HG03139 (cell line): ENCODE results near the gene C4B.

ENCODE experiments used
- ATAC-seq: cut with Tn5 transposase; IDR thresholded peaks from one replicate; pipeline ENCODE4 v1.9.1; 2021; ENCODE audit not compliant: unreplicated experiment

C4B gene

DNA sequence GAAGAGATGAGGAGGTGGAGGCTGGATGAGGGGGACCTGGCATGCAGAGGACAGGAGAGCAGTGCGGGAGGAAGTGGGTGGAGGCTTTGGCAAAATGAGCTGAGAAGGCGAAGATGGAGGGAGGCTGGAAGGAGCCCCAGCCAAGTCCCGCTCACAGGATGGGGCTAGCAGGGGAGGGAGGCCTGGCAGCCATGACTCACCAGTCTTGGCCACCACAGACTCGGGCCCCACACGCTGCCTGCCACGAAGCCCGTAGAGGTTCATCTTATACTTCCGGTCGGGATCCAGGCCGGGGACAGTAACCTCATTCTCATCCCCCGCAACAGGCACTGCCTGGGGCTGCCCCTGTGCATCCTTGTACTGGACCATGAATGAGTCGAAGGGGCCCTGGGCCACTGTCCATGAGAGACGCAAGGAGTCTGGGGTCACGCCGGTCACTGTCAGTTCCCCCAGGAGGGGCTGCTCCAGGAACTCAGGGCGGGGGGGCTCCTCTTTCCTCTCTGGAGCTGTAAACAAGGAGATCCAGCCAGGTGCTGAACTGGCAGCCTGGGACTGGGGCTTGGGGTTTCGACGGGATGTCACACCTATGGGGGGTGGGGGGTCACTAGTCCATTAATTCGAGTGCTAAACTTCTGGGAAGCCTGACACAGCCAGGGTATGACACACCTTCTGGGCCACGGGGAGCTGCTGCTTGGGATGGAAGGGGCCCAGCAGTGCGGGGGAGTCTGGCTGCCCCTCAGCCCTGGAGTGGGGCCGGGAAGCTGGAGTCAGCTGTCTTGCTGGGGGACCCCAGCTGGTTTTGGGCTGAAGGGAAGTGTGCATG lies 66.8 kb downstream of the C4B start:
- no peak for ATAC-seq

DNA sequence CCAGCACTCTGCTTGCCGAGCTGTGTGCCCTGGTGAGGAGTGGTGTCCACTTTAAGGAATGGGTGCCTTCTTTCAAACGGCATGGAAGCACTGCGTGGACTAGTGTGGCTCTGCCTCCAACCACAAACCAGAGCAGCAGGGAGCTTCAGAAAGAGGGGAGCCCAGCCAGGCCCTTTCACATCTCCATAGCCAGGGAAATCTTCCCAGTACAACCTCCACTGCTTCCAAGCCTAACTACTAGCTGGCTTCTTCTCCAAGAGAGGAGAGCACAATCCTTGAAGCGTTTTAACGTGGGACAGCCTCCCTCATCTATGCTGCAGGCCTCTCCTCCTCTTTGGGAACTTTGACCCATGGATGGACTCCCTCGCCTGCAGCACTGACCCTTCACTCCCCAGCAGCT lies 67.9 kb downstream of the C4B start:
- ATAC-seq = no peak

GRCh38 chr6:32082935-32083334 lies 68.3 kb downstream of the C4B start:
- ATAC-seq = no peak

GRCh38 chr6:32083812-32084768 lies 69.5 kb downstream of the C4B start:
- no peak for ATAC-seq

- no peak for ATAC-seq
These were observed 70.2 kb downstream of the C4B start for GRCh38 chr6:32084780-32085179.
